Brain microvascular endothelial cell (primary cell): ENCODE results near the gene GRIK5.
A peak's percentile ranks its signal among the peaks of the same experiment; 100 is the strongest.

Experiments used
- DNase-seq: peaks from one replicate; pipeline ENCODE4 v3.0.0-alpha.2; 2020
- H3K27ac ChIP-seq: fragments of 250-450 bp; sonication (Bioruptor Pico); 2 replicates; pipeline ENCODE4 v1.5.1; 2020; ENCODE audit warnings: mild to moderate bottlenecking, moderate library complexity
- H3K27me3 ChIP-seq: fragments of 250-450 bp; sonication (Bioruptor Pico); replicated peaks from 2 replicates; pipeline ENCODE4 v1.5.1; 2020; ENCODE audit warnings: mild to moderate bottlenecking
- H3K36me3 ChIP-seq: fragments of 250-450 bp; sonication (Bioruptor Pico); replicated peaks from 2 replicates; pipeline ENCODE4 v1.5.1; 2020; ENCODE audit warnings: mild to moderate bottlenecking
- H3K4me3 ChIP-seq: 2 replicates; pipeline ENCODE4 v1.5.1; 2011; ENCODE audit warnings: low read depth, mild to moderate bottlenecking, control low read depth, low read length, moderate library complexity
- in situ Hi-C: cut with HindIII; loops from 2 replicates; pipeline ENCODE4 v1.10.0; 2017; ENCODE audit warnings: low sequenced_read_pairs, low pct_ligation_motif_present
- TF ChIP-seq, protein P1 (sequence below): IDR thresholded peaks from 2 replicates; pipeline ENCODE4 v1.5.1; 2011; ENCODE audit warnings: low read depth, mild to moderate bottlenecking, moderate library complexity, low read length, control low read depth, inconsistent platforms; ENCODE audit errors: missing control alignments

Gene GRIK5

DNA sequence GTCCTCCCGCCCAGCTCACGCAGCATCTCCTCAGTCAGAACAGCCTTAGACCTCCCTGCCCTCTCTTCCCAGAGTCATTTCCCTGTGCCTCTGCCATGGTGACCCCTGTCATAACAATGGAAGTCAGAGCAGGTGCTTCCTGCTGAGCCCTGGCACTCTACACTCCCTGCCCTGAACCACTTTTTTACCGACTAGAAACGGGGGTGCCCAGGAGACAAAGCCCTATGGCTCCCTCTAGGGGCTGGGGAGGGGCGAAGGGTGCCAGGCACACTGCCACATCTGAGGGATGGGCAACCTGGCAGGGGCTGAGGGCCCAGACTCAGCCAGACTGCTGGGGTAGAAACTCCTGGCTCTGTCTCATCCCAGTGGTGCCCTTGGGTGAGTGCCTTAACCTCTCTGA lies 22.3 kb upstream of the GRIK5 start:
- Histone ChIP-seq H3K27me3 (no peaks in the 10 kb centered on the region), H3K4me3 (no peak overlapping the region), H3K27ac (no peak overlapping the region), H3K36me3 (peaks cover 4% of the 10 kb centered on the region)
- in situ Hi-C loops: no loop called here
- DNase-seq: no peak
- TF ChIP-seq, protein P1, sequence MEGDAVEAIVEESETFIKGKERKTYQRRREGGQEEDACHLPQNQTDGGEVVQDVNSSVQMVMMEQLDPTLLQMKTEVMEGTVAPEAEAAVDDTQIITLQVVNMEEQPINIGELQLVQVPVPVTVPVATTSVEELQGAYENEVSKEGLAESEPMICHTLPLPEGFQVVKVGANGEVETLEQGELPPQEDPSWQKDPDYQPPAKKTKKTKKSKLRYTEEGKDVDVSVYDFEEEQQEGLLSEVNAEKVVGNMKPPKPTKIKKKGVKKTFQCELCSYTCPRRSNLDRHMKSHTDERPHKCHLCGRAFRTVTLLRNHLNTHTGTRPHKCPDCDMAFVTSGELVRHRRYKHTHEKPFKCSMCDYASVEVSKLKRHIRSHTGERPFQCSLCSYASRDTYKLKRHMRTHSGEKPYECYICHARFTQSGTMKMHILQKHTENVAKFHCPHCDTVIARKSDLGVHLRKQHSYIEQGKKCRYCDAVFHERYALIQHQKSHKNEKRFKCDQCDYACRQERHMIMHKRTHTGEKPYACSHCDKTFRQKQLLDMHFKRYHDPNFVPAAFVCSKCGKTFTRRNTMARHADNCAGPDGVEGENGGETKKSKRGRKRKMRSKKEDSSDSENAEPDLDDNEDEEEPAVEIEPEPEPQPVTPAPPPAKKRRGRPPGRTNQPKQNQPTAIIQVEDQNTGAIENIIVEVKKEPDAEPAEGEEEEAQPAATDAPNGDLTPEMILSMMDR: peak; percentile 74

DNA sequence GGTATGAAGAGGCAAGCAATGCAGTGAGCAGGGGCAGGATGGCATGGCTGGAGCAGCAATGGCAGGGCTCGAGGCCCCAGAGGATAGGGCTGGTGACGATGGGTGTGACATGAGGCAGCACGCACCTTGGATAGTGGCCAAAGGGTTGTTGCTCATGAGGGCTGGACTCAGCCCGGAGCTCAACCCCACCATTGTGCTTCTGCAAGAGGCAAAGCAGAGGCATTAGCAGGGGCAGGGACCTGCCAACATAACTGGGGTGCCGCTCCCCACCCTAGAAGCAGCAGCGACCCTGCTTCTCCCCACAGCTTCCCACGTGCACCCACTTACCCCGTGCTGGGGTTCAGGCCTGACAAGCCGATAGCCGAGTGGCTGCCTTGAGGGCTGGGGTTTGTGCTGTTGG lies 21.7 kb upstream of the GRIK5 start:
- TF ChIP-seq, protein P1: no peak
- Histone ChIP-seq H3K27ac (no peak overlapping the region), H3K36me3 (peaks cover 4% of the 10 kb centered on the region), H3K27me3 (no peaks in the 10 kb centered on the region), H3K4me3 (no peak overlapping the region)
- DNase-seq: no peak
- in situ Hi-C loops: no loop called here

- no peak overlapping the region for H3K27ac ChIP-seq
- TF ChIP-seq, protein P1: no peak
These were observed 21.3 kb upstream of the GRIK5 start for GRCh38 chr19:42091300-42091699.

GRCh38 chr19:42090672-42091071 lies 20.7 kb upstream of the GRIK5 start:
- H3K27ac ChIP-seq: no peak overlapping the region
- DNase-seq: no peak
- H3K36me3 ChIP-seq: peaks cover 4% of the 10 kb centered on the region
- no peak overlapping the region for H3K4me3 ChIP-seq
- H3K27me3 ChIP-seq: no peaks in the 10 kb centered on the region
- TF ChIP-seq, protein P1: no peak
- in situ Hi-C loops: no loop called here

More at GRCh38 chr19:42091300-42091699, 21.3 kb upstream of the GRIK5 start:
- Histone ChIP-seq H3K36me3 (peaks cover 4% of the 10 kb centered on the region), H3K4me3 (no peak overlapping the region), H3K27me3 (no peaks in the 10 kb centered on the region)
- in situ Hi-C loops: no loop called here
- DNase-seq: no peak

- no peaks in the 10 kb centered on the region for H3K27me3 ChIP-seq
- DNase-seq: no peak
- TF ChIP-seq, protein P1: no peak
- in situ Hi-C loops: no loop called here
- H3K36me3 ChIP-seq: peaks cover under 1% of the 10 kb centered on the region
- H3K4me3 ChIP-seq: no peak overlapping the region
- H3K27ac ChIP-seq: no peak overlapping the region
These were observed 19.8 kb upstream of the GRIK5 start for GRCh38 chr19:42089772-42090171.

DNA sequence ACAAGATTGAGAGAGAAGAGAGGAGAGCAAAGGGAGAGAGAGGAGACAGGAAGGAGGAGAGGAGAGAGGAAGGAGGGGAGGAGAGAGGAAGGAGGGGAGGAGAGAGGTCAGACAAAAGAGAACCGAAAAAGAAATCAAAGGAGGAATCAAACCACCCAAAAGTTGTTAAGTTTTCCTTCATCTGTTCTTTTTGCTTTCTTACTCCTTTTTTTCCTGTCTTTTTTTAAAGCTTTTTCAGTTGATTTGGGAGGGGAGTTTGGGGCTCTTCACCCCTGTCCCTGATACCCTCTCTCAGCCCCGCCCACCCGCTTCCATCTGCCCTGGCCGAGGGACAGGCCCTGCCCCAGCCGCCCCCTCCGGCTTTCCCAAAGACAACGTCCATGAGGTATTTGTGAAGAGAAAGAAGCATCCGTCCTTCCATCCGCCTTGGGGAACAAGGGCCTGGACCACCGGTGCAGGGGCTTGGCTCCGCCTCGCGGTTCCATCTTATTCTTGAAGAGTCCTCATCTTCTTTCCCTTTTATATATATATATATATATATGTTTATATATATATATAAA lies 19.3 kb upstream of the GRIK5 start:
- Histone ChIP-seq H3K27ac (peak overlapping the region; percentile 56), H3K4me3 (no peak overlapping the region), H3K27me3 (no peaks in the 10 kb centered on the region), H3K36me3 (no peaks in the 10 kb centered on the region)
- DNase-seq: no peak
- in situ Hi-C loops: no loop called here
- TF ChIP-seq, protein P1: no peak
